K562 (cell line): ENCODE measurements around the gene MUC5AC. TPM values are rescaled to one million over a fixed set of nuclear protein-coding genes. Genes with fewer than 3 reads are reported as not detected.

ENCODE experiments used
- ATAC-seq: fragments of 200-7000 bp; cut with Tn5 transposase; 3 replicates; pipeline ENCODE4 v1.9.1; 2020; ENCODE audit warnings: moderate library complexity
- BruUV-seq: library from RNA; stranded (reverse); fragments of 400-500 nt; replicated peaks from 2 replicates; lab custom pipeline; 2021; lab: Mats Ljungman, UMichigan
- CTCF ChIA-PET: fragments of 300-600 bp; formaldehyde crosslinking; extraction: SDS; loops from one replicate; lab custom pipeline; 2021; ENCODE audit warnings: low intra/inter-chr PET ratio; lab: Yijun Ruan, JAX
- POLR2A ChIA-PET: fragments of 300-600, 350-650 bp; sonication (Branson Sonifier 250); formaldehyde crosslinking; extraction: SDS; loops from one replicate; lab custom pipeline; 2021; ENCODE audit warnings: antibody characterized with exemption, inconsistent platforms; lab: Yijun Ruan, JAX
- DNase-seq, 4 experiments: peaks; one replicate each; pipeline versions ENCODE4 v3.0.0 to v3.0.0-alpha.2; 2011 to 2018; ENCODE audit warnings: low spot score in 3 of 4, mixed read lengths in 3 of 4; ENCODE audit errors: extremely low read depth in 1 of 4
- FAIRE-seq: peaks from 2 replicates; lab custom pipeline; 2011; peaks lifted over from hg19 to GRCh38; lab: Jason Lieb, UNC
- H2AFZ ChIP-seq: 2 replicates; pipeline ENCODE4 v1.6.0; 2011; ENCODE audit warnings: low read depth, low read length, control low read depth, inconsistent platforms
- H3K27ac ChIP-seq: fragments of 200-600 bp; 3 replicates; pipeline ENCODE4 v1.8.0; 2011; ENCODE audit warnings: low read depth, mild to moderate bottlenecking, control low read depth, inconsistent platforms, low read length, moderate library complexity, mixed read lengths; ENCODE audit errors: extremely low read depth
- H3K27me3 ChIP-seq, 2 experiments: fragments of 300-600 bp in 1 of 2; 2 replicates in 1 of 2; 3 replicates in 1 of 2; pipeline versions ENCODE4 v1.6.0 to v1.8.0; 2011; ENCODE audit warnings: inconsistent platforms in 2 of 2, low read length in 2 of 2, mild to moderate bottlenecking in 1 of 2, mixed read lengths in 1 of 2, moderate library complexity in 1 of 2; ENCODE audit not compliant: control insufficient read depth in 2 of 2, insufficient read depth in 2 of 2
- H3K36me3 ChIP-seq: fragments of 300-600 bp; 3 replicates; pipeline ENCODE4 v1.8.0; 2011; ENCODE audit warnings: mild to moderate bottlenecking, low read length, inconsistent platforms; ENCODE audit not compliant: control insufficient read depth, insufficient read depth
- H3K4me1 ChIP-seq, 2 experiments: fragments of 200-600 bp in 1 of 2; replicated peaks in 1 of 2; 2 replicates in 1 of 2; 3 replicates in 1 of 2; pipeline versions ENCODE4 v1.5.1 to v1.8.0; 2011; ENCODE audit warnings: inconsistent platforms in 2 of 2, low read length in 2 of 2, mild to moderate bottlenecking in 1 of 2, mixed read lengths in 1 of 2, moderate library complexity in 1 of 2; ENCODE audit not compliant: control insufficient read depth in 2 of 2, insufficient read depth in 2 of 2
- H3K4me2 ChIP-seq: 2 replicates; pipeline ENCODE4 v1.6.1; 2011; ENCODE audit warnings: low read length, control low read depth, inconsistent platforms, mixed read lengths; ENCODE audit not compliant: insufficient read depth
- H3K4me3 ChIP-seq: fragments of 200-600 bp; sonication (generic), shearing (Covaris generic); 2 replicates; pipeline ENCODE4 v1.5.1; 2016; ENCODE audit warnings: control low read depth, inconsistent platforms
- H3K79me2 ChIP-seq: fragments of 200-600 bp; 3 replicates; pipeline ENCODE4 v1.8.0; 2011; ENCODE audit warnings: low read length, inconsistent platforms; ENCODE audit not compliant: control insufficient read depth, insufficient read depth
- H3K9ac ChIP-seq, 2 experiments: 2 replicates each; pipeline versions ENCODE4 v1.6.0 to v1.6.1; 2011; ENCODE audit warnings: low read depth in 2 of 2, low read length in 2 of 2, control low read depth in 1 of 2, inconsistent platforms in 1 of 2, mild to moderate bottlenecking in 1 of 2, mixed read lengths in 1 of 2; ENCODE audit not compliant: insufficient read depth in 1 of 2
- H3K9me1 ChIP-seq: one replicate; pipeline ENCODE4 v1.6.0; 2011; ENCODE audit warnings: inconsistent platforms, mild to moderate bottlenecking, low read length, moderate library complexity; ENCODE audit not compliant: control insufficient read depth, insufficient read depth
- H3K9me3 ChIP-seq: replicated peaks from 2 replicates; pipeline ENCODE4 v1.5.1; 2011; ENCODE audit warnings: low read depth, low read length, inconsistent platforms; ENCODE audit not compliant: control insufficient read depth, insufficient read depth
- H4K20me1 ChIP-seq: replicated peaks from 2 replicates; pipeline ENCODE4 v1.6.1; 2011; ENCODE audit warnings: low read length, inconsistent platforms, mixed read lengths; ENCODE audit not compliant: control insufficient read depth, insufficient read depth
- WGBS: fragments of 100-300 bp; shearing (Covaris generic); methylation state at CpG from one replicate; pipeline ENCODE4 v1.1.6; 2016; ENCODE audit warnings: low coverage, mixed read lengths; ENCODE audit not compliant: insufficient coverage; ENCODE audit errors: missing lambda C conversion rate; 5-methylcytosine and 5-hydroxymethylcytosine counted together
- in situ Hi-C: fragments of 300-500 bp; cut with MboI; formaldehyde crosslinking; loops from 4 replicates; pipeline ENCODE4 v1.15.0; 2018; ENCODE audit warnings: inconsistent platforms, mixed read lengths
- intact Hi-C: fragments of 100-400 bp; cut with micrococcal nuclease; formaldehyde crosslinking; loops from 2 replicates; pipeline ENCODE4 v1.14.2; 2022
- polyA plus RNA-seq, 8 experiments: library from polyadenylated mRNA; depleted of rRNA in 4 of 8; stranded (reverse) in 5 of 8; unstranded in 3 of 8; fragments of >200 nt; fragmentation: Nextera tagmentation in 2 of 8; fragmentation: Illumina TruSeq in 1 of 8; extraction: Ambion mirVana in 2 of 8; extraction: Trizol in 1 of 8; gene quantifications; 2 replicates each; pipeline versions ENCODE4 v1.2.1 to v1.2.3, GENCODE V29; 2011 to 2014; ENCODE audit warnings: inconsistent platforms in 1 of 8, missing spikeins in 1 of 8
- total RNA-seq, 7 experiments: library from RNA; depleted of rRNA in 6 of 7; stranded (reverse); fragments of >200 nt in 6 of 7; fragmentation: Illumina TruSeq in 2 of 7; extraction: Trizol in 2 of 7; gene quantifications; 2 replicates each; pipeline versions ENCODE4 v1.2.1 to v1.2.3, GENCODE V29; 2011 to 2021; ENCODE audit warnings: low replicate concordance in 1 of 7
- TF ChIP-seq, protein P1 (sequence below): fragments of 200-800 bp; sonication (Bioruptor generic); IDR thresholded peaks from 2 replicates; pipeline ENCODE4 v1.6.1; 2016; ENCODE audit warnings: missing genetic modification characterization, missing compliant biosample characterization
- TF ChIP-seq, protein P2 (sequence below): sonication (generic); formaldehyde crosslinking; IDR thresholded peaks from 2 replicates; pipeline ENCODE4 v1.8.1; 2023; ENCODE audit warnings: mild to moderate bottlenecking, missing genetic modification reagents

MUC5AC gene
- total and polyA plus RNA-seq, 9 of the 15 experiments (the other 6 are each of a cell fraction or from before 2014, with no cell fraction given): not detected

DNA sequence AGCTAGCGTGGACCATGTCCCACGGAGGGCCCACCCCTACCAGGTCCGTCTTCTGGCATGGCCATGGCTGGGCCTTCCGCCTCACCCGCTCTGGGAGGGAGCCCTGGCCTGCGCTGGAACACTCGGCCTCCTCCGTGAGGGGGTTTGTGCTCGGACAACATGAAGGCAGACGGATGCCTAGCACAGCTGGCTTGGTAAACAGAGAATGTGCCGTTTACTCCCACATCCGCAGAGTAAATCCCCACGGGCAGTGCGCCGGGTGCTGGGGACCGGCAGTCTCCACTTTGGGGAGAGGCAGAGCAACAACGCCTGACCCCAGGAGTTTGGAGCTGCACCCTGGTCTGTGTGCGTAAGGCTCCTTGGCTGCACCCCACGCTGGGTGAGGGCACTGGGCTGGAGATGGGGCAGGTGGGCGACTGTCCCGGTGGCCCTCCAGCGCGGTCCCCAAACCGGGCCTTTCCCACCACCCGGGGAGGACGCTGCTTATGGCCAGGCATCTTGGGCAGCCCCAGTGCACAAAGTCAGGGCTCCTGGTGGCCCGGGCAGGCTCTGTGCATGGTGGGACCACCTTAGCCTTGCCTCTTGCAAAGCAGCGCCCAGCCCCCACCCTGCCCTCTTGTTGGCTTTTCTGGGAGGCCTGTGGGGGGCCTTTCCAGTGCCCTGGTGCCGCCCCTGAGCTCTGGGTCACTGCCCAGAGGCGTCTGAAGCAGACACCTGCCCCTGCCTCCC lies 30.7 kb upstream of the MUC5AC start:
- ATAC-seq (no peak), FAIRE-seq (no peak), DNase-seq (no peak)
- peaks cover 0 to 55% of the 10 kb centered on the region in 2 experiments; a peak in 2 of 5 replicates for H3K27me3 ChIP-seq
- H3K4me1 ChIP-seq: peaks cover 0 to 14% of the 10 kb centered on the region in 2 experiments; a peak in 1 of 5 replicates
- intact Hi-C loops: no loop called here
- H3K79me2 ChIP-seq: no peaks in the 10 kb centered on the region
- no peak overlapping the region for H3K4me2 ChIP-seq
- 2% methylated on average over 27 of the region's 30 CpGs for WGBS
- CTCF ChIA-PET: no interaction called here
- H2AFZ ChIP-seq: no peak overlapping the region
- H3K36me3 ChIP-seq: no peaks in the 10 kb centered on the region
- H3K9me3 ChIP-seq: no peaks in the 10 kb centered on the region; the same call in 1 of the 2 replicates
- POLR2A ChIA-PET: interaction anchor here (1.1 kb wide), 1 partner anchor 8 kb away, joined by 5 read pairs; no protein-coding TSS in a partner anchor
- BruUV-seq: no TSS peak
- no peak overlapping the region for H3K27ac ChIP-seq
- in situ Hi-C loops: no loop called here
- no peaks in the 10 kb centered on the region; the same call in 1 of the 2 replicates for H4K20me1 ChIP-seq
- no peaks in the 10 kb centered on the region for H3K9me1 ChIP-seq
- H3K9ac ChIP-seq: no peak overlapping the region; a peak in 1 of 4 replicates
- TF ChIP-seq, protein P1, sequence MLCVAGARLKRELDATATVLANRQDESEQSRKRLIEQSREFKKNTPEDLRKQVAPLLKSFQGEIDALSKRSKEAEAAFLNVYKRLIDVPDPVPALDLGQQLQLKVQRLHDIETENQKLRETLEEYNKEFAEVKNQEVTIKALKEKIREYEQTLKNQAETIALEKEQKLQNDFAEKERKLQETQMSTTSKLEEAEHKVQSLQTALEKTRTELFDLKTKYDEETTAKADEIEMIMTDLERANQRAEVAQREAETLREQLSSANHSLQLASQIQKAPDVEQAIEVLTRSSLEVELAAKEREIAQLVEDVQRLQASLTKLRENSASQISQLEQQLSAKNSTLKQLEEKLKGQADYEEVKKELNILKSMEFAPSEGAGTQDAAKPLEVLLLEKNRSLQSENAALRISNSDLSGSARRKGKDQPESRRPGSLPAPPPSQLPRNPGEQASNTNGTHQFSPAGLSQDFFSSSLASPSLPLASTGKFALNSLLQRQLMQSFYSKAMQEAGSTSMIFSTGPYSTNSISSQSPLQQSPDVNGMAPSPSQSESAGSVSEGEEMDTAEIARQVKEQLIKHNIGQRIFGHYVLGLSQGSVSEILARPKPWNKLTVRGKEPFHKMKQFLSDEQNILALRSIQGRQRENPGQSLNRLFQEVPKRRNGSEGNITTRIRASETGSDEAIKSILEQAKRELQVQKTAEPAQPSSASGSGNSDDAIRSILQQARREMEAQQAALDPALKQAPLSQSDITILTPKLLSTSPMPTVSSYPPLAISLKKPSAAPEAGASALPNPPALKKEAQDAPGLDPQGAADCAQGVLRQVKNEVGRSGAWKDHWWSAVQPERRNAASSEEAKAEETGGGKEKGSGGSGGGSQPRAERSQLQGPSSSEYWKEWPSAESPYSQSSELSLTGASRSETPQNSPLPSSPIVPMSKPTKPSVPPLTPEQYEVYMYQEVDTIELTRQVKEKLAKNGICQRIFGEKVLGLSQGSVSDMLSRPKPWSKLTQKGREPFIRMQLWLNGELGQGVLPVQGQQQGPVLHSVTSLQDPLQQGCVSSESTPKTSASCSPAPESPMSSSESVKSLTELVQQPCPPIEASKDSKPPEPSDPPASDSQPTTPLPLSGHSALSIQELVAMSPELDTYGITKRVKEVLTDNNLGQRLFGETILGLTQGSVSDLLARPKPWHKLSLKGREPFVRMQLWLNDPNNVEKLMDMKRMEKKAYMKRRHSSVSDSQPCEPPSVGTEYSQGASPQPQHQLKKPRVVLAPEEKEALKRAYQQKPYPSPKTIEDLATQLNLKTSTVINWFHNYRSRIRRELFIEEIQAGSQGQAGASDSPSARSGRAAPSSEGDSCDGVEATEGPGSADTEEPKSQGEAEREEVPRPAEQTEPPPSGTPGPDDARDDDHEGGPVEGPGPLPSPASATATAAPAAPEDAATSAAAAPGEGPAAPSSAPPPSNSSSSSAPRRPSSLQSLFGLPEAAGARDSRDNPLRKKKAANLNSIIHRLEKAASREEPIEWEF (CRISPR knock-in tag): no peak
- TF ChIP-seq, protein P2, sequence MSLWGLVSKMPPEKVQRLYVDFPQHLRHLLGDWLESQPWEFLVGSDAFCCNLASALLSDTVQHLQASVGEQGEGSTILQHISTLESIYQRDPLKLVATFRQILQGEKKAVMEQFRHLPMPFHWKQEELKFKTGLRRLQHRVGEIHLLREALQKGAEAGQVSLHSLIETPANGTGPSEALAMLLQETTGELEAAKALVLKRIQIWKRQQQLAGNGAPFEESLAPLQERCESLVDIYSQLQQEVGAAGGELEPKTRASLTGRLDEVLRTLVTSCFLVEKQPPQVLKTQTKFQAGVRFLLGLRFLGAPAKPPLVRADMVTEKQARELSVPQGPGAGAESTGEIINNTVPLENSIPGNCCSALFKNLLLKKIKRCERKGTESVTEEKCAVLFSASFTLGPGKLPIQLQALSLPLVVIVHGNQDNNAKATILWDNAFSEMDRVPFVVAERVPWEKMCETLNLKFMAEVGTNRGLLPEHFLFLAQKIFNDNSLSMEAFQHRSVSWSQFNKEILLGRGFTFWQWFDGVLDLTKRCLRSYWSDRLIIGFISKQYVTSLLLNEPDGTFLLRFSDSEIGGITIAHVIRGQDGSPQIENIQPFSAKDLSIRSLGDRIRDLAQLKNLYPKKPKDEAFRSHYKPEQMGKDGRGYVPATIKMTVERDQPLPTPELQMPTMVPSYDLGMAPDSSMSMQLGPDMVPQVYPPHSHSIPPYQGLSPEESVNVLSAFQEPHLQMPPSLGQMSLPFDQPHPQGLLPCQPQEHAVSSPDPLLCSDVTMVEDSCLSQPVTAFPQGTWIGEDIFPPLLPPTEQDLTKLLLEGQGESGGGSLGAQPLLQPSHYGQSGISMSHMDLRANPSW: no peak
- no peak overlapping the region for H3K4me3 ChIP-seq
